Keratinocyte (primary cell): ENCODE data around the gene METAP1D. TPM values are rescaled to one million over a fixed set of nuclear protein-coding genes. Genes with fewer than 3 reads are reported as not detected.

Source experiments
- DNase-seq: peaks from one replicate; pipeline ENCODE4 v3.0.0-alpha.2; 2011; ENCODE audit warnings: low read depth, missing footprints, low spot score
- FAIRE-seq: peaks from 2 replicates; lab custom pipeline; 2011; peaks lifted over from hg19 to GRCh38; lab: Jason Lieb, UNC
- H2AFZ ChIP-seq: 2 replicates; pipeline ENCODE4 v1.6.0; 2012; ENCODE audit warnings: low read length, control low read depth, inconsistent platforms; ENCODE audit not compliant: control insufficient read depth
- H3K27ac ChIP-seq: 2 replicates; pipeline ENCODE4 v1.5.1; 2011; ENCODE audit warnings: low read length; ENCODE audit not compliant: control insufficient read depth, insufficient read depth
- H3K27me3 ChIP-seq: 3 replicates; pipeline ENCODE4 v1.6.0; 2011; ENCODE audit warnings: low read length; ENCODE audit not compliant: control insufficient read depth, insufficient read depth; ENCODE audit errors: extremely low read depth
- H3K36me3 ChIP-seq, 2 experiments: 2 replicates in 1 of 2; 3 replicates in 1 of 2; pipeline ENCODE4 v1.5.1; 2011; ENCODE audit warnings: low read length in 2 of 2, mild to moderate bottlenecking in 1 of 2; ENCODE audit not compliant: control insufficient read depth in 2 of 2, insufficient read depth in 2 of 2; ENCODE audit errors: extremely low read depth in 1 of 2
- H3K4me1 ChIP-seq: 3 replicates; pipeline ENCODE4 v1.5.1; 2011; ENCODE audit warnings: low read length; ENCODE audit not compliant: control insufficient read depth, insufficient read depth; ENCODE audit errors: extremely low read depth
- H3K4me2 ChIP-seq: 3 replicates; pipeline ENCODE4 v1.6.0; 2011; ENCODE audit warnings: low read depth, low read length; ENCODE audit not compliant: control insufficient read depth, insufficient read depth; ENCODE audit errors: extremely low read depth
- H3K4me3 ChIP-seq, 3 experiments: fragments of 200-600 bp in 1 of 3; sonication (generic) in 1 of 3; 2 replicates in 2 of 3; 3 replicates in 1 of 3; pipeline ENCODE4 v1.5.1; 2011 to 2016; ENCODE audit warnings: low read length in 3 of 3, mild to moderate bottlenecking in 3 of 3, control low read depth in 2 of 3, inconsistent platforms in 1 of 3, low read depth in 1 of 3, mixed read lengths in 1 of 3, mixed run types in 1 of 3, moderate library complexity in 1 of 3; ENCODE audit not compliant: control insufficient read depth in 2 of 3, insufficient read depth in 2 of 3; ENCODE audit errors: extremely low read depth in 1 of 3
- H3K79me2 ChIP-seq: 2 replicates; pipeline ENCODE4 v1.6.0; 2012; ENCODE audit warnings: low read length; ENCODE audit not compliant: control insufficient read depth, insufficient read depth
- H3K9ac ChIP-seq: 3 replicates; pipeline ENCODE4 v1.6.0; 2011; ENCODE audit warnings: low read length; ENCODE audit not compliant: control insufficient read depth, insufficient read depth; ENCODE audit errors: extremely low read depth
- H3K9me1 ChIP-seq: 3 replicates; pipeline ENCODE4 v1.6.0; 2011; ENCODE audit warnings: low read length; ENCODE audit not compliant: control insufficient read depth, insufficient read depth; ENCODE audit errors: extremely low read depth
- H3K9me3 ChIP-seq: 2 replicates; pipeline ENCODE4 v1.5.1; 2012; ENCODE audit warnings: low read depth, low read length; ENCODE audit not compliant: control insufficient read depth
- H4K20me1 ChIP-seq: 3 replicates; pipeline ENCODE4 v1.6.0; 2011; ENCODE audit warnings: low read length; ENCODE audit not compliant: control insufficient read depth, insufficient read depth; ENCODE audit errors: extremely low read depth
- CTCF ChIP-seq, 3 experiments: IDR thresholded peaks in 1 of 3; conservative IDR thresholded peaks in 1 of 3; optimal IDR thresholded peaks in 1 of 3; 2 replicates in 2 of 3; 3 replicates in 1 of 3; pipeline versions ENCODE3 to v1.5.1; 2011; ENCODE audit warnings: low read length in 3 of 3, mild to moderate bottlenecking in 3 of 3, moderate library complexity in 2 of 3, control low read depth in 1 of 3, inconsistent platforms in 1 of 3; ENCODE audit not compliant: insufficient read depth in 2 of 3; ENCODE audit errors: extremely low read depth in 1 of 3
- EZH2 ChIP-seq: IDR thresholded peaks from one replicate; pipeline ENCODE4 v1.6.1; 2012; ENCODE audit warnings: inconsistent platforms, mild to moderate bottlenecking, low read length, moderate library complexity
- dilution Hi-C: fragments of 300-500 bp; cut with MboI; formaldehyde crosslinking; loops from one replicate; pipeline ENCODE4 v1.7.0; 2020; ENCODE audit warnings: low sequenced_read_pairs; ENCODE audit not compliant: extremely low pct_ligation_motif_present
- polyA plus RNA-seq, 5 experiments: library from polyadenylated mRNA; depleted of rRNA in 3 of 5; stranded (reverse) in 3 of 5; stranded (forward) in 1 of 5; unstranded in 1 of 5; fragments of >200 nt; gene quantifications; 1 replicate in 1 of 5; 2 replicates in 3 of 5; 3 replicates in 1 of 5; pipeline versions ENCODE4 v1.2.1 to v1.2.3, GENCODE V29; 2011 to 2012; ENCODE audit warnings: missing spikeins in 2 of 5, low read depth in 1 of 5, low replicate concordance in 1 of 5

METAP1D gene
- polyA plus RNA-seq, 1 donor (not counting 4 experiments of a cell fraction or from before 2014, with no cell fraction given), result 5.1 TPM

DNA sequence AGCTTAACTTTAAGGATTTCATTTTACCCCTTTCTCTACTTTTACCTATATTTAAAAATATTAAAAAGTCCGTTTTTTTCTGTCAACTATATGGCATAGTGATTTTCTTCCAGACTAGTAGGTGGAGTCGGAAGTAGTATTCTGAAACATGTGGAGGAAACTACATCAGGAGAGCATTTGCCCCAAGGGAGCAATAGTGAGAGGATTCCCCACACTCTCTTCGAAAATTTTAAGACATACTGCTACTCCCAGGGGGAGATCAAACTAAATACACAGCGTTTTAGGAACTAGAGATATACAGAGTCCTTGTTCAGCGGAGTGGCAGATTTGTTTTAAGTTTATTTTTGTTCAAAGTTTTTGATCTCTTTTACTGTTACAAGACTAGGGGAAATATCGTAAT is 40.6 kb downstream of the METAP1D start:
- H3K9ac ChIP-seq, result no peak overlapping the region

DNA sequence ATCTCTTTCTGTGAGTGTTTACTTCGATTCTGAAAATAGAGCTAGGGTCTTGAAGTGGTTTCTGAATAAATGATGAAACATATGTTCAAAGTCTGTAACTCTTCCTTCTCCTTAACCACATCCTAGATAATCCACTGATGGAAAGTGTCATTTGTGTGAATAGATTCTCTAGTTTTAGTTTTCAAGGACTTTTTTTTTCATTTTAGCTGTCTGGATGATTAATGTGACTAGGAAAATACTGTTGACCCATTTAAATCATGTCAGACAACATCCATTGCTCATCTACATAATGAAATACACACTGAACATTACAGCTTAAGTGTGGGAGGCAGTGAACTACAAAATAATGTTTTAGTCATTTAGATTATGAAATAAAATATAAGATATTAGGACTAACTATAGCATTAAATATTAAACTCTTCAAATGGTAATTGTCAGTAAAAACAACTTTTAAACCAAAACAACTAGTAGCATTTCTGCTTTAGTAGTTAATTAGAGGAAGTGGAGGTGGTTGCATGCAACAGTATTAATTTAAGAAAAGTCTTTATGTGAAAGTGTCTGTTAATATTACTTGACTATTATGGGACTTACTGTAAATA is 46.4 kb downstream of the METAP1D start:
- DNase-seq, result no peak
- H3K4me2 ChIP-seq, result no peak overlapping the region
- H4K20me1 ChIP-seq, result no peaks in the 10 kb centered on the region
- no peaks in the 10 kb centered on the region for H3K27me3 ChIP-seq
- H3K79me2 ChIP-seq, result no peaks in the 10 kb centered on the region
- no peak overlapping the region for H2AFZ ChIP-seq
- no peak for FAIRE-seq
- no peak overlapping the region for H3K9ac ChIP-seq
- H3K27ac ChIP-seq, result no peak overlapping the region
- H3K4me3 ChIP-seq, result no peak overlapping the region
- no peaks in the 10 kb centered on the region for H3K9me1 ChIP-seq
- H3K4me1 ChIP-seq, result no peaks in the 10 kb centered on the region
- dilution Hi-C loops, result no loop called here
- H3K9me3 ChIP-seq, result no peaks in the 10 kb centered on the region
- no peaks in the 10 kb centered on the region for H3K36me3 ChIP-seq
- TF ChIP-seq EZH2, result no peak
- TF ChIP-seq CTCF (optimal IDR thresholded peaks at IDR 0.05 in 1 of 3, IDR thresholded peaks at IDR 0.05 in 1 of 3, conservative IDR thresholded peaks at IDR 0.05 in 1 of 3; ENCODE audit: extremely low read depth in 1 of 3, insufficient read depth in 2 of 3, low read length in 3 of 3), result no peak

More for the DNA sequence above, 40.6 kb downstream of the METAP1D start:
- Histone ChIP-seq H3K9me3 (no peaks in the 10 kb centered on the region), H3K4me3 (no peak overlapping the region), H3K4me2 (no peak overlapping the region), H3K27ac (no peak overlapping the region), H3K4me1 (peaks cover 13% of the 10 kb centered on the region), H3K9me1 (no peaks in the 10 kb centered on the region), H3K36me3 (no peaks in the 10 kb centered on the region), H4K20me1 (no peaks in the 10 kb centered on the region), H3K79me2 (no peaks in the 10 kb centered on the region), H2AFZ (no peak overlapping the region), H3K27me3 (no peaks in the 10 kb centered on the region)
- dilution Hi-C loops, result no loop called here
- TF ChIP-seq EZH2, result no peak
- no peak for TF ChIP-seq CTCF (optimal IDR thresholded peaks at IDR 0.05 in 1 of 3, IDR thresholded peaks at IDR 0.05 in 1 of 3, conservative IDR thresholded peaks at IDR 0.05 in 1 of 3; ENCODE audit: extremely low read depth in 1 of 3, insufficient read depth in 2 of 3, low read length in 3 of 3)
- FAIRE-seq (no peak), DNase-seq (no peak)
